ENCODE data around the gene CCDC122. TPM values are rescaled to one million over a fixed set of nuclear protein-coding genes. Genes with fewer than 3 reads are reported as not detected.

Gene CCDC122
- total and polyA plus RNA-seq, 2 donors from 2014 or later: 4.3 to 11.7 TPM

DNA sequence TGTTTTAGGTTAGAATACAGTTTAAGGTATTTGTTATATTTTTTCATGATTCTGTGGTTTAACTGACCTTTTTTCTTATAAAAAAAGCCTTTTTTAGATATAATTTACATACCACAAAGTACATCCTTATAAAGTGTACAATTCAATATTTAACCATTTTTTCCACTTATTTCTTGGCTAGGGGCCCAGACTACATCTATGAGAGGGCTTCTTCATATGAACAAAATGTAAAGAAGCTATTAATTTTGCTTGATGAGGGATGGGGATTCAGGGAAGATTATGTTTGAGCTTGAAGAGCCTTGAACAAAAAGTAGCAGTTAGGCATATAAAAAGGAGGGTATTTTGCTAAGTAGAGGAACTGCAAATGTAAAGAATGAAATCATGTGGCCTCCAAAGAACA lies 2.2 kb downstream of the CCDC122 start:
- no peak overlapping the region for H3K4me3 ChIP-seq (ENCODE audit: low read length in 3 of 3)
- TF ChIP-seq, protein P1, sequence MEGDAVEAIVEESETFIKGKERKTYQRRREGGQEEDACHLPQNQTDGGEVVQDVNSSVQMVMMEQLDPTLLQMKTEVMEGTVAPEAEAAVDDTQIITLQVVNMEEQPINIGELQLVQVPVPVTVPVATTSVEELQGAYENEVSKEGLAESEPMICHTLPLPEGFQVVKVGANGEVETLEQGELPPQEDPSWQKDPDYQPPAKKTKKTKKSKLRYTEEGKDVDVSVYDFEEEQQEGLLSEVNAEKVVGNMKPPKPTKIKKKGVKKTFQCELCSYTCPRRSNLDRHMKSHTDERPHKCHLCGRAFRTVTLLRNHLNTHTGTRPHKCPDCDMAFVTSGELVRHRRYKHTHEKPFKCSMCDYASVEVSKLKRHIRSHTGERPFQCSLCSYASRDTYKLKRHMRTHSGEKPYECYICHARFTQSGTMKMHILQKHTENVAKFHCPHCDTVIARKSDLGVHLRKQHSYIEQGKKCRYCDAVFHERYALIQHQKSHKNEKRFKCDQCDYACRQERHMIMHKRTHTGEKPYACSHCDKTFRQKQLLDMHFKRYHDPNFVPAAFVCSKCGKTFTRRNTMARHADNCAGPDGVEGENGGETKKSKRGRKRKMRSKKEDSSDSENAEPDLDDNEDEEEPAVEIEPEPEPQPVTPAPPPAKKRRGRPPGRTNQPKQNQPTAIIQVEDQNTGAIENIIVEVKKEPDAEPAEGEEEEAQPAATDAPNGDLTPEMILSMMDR (IDR thresholded peaks at IDR 0.05; ENCODE audit: borderline replicate concordance, extremely low read depth, insufficient read depth): no peak
- H3K36me3 ChIP-seq (ENCODE audit: control insufficient read depth in 2 of 3, insufficient read depth in 3 of 3, low read length in 3 of 3): no peaks in the 10 kb centered on the region
- intact Hi-C loops (cut with DNase I): loop anchor here (10.0 kb wide), 1 partner anchor 793 kb away; no protein-coding TSS in a partner anchor
- no peaks in the 10 kb centered on the region for H3K27me3 ChIP-seq (ENCODE audit: control insufficient read depth, insufficient read depth, low read length)
- H3K9ac ChIP-seq (ENCODE audit: low read length in 3 of 3): no peak overlapping the region
- DNase-seq: no peak
- H3K9me3 ChIP-seq (ENCODE audit: control insufficient read depth in 2 of 3, insufficient read depth in 1 of 3, low read length in 3 of 3): no peaks in the 10 kb centered on the region
- peaks cover 0 to 7% (median 5%) of the 10 kb centered on the region in 3 donors for H3K4me1 ChIP-seq (ENCODE audit: control insufficient read depth in 2 of 3, insufficient read depth in 2 of 3, low read depth in 1 of 3, low read length in 3 of 3)
- H3K27ac ChIP-seq (ENCODE audit: low read depth in 2 of 2, low read length in 2 of 2): no peak overlapping the region
- FAIRE-seq: no peak

DNA sequence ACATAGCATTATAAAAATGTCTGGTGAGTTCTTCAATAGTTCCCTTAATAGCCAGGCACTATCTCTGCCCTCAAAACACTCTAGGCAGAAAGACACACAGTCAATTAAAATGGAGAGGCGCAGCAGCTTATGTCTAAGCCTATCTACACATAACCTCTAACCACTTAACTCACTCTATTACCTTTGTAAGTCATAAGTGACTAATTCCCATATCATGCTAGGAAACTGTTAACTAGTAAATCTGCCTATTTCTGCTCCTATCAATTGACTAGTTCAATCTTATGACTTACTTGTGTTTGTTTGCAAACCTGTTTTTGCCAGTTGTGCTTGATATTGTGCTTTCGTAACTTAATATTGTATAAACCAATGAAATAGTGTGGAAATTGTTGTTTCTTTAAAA lies 3.2 kb downstream of the CCDC122 start:
- H3K9me3 ChIP-seq (ENCODE audit: control insufficient read depth in 2 of 3, insufficient read depth in 1 of 3, low read length in 3 of 3): no peaks in the 10 kb centered on the region
- intact Hi-C loops (cut with DNase I): loop anchor here (10.0 kb wide), 1 partner anchor 792 kb away; no protein-coding TSS in a partner anchor
- H3K9ac ChIP-seq (ENCODE audit: low read length in 3 of 3): no peak overlapping the region
- no peak overlapping the region for H3K27ac ChIP-seq (ENCODE audit: low read depth in 2 of 2, low read length in 2 of 2)
- TF ChIP-seq, protein P1 (IDR thresholded peaks at IDR 0.05; ENCODE audit: borderline replicate concordance, extremely low read depth, insufficient read depth): no peak
- FAIRE-seq (no peak), DNase-seq (no peak)
- H3K36me3 ChIP-seq (ENCODE audit: control insufficient read depth in 2 of 3, insufficient read depth in 3 of 3, low read length in 3 of 3): no peaks in the 10 kb centered on the region
- H3K27me3 ChIP-seq (ENCODE audit: control insufficient read depth, insufficient read depth, low read length): no peaks in the 10 kb centered on the region
- peaks cover 0 to 7% (median 5%) of the 10 kb centered on the region in 3 donors for H3K4me1 ChIP-seq (ENCODE audit: control insufficient read depth in 2 of 3, insufficient read depth in 2 of 3, low read depth in 1 of 3, low read length in 3 of 3)
- H3K4me3 ChIP-seq (ENCODE audit: low read length in 3 of 3): no peak overlapping the region

DNA sequence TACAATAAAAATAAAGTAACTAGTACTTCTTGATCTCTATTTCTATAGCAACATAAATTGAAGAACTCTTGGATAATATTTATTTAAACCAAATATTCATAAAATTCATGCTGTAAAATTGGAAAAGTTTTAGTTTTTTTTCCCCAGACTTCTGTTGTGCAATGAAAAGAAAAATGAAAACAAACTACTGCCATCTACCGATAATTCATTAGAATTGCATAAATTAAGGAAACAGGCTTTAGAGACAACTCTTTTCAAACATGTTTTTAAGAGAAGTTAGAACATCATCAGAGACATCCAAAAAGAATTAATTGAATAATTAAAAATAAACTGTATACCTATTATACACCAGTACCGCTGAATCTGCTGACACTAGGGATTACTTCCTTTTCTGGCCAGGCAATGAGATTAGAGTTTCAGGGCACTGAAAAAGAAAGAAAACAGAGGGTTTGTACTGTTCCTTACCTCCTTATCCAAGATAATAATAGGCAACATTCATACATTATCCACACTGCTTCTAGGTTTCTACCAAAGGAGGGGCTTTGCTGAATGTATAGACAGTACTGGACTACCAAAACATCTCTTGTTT lies 4.9 kb downstream of the CCDC122 start:
- Histone ChIP-seq H3K4me3 (ENCODE audit: low read length in 3 of 3) (no peak overlapping the region), H3K36me3 (ENCODE audit: control insufficient read depth in 2 of 3, insufficient read depth in 3 of 3, low read length in 3 of 3) (no peaks in the 10 kb centered on the region), H3K9me3 (ENCODE audit: control insufficient read depth in 2 of 3, insufficient read depth in 1 of 3, low read length in 3 of 3) (no peaks in the 10 kb centered on the region), H3K9ac (ENCODE audit: low read length in 3 of 3) (no peak overlapping the region), H3K27me3 (ENCODE audit: control insufficient read depth, insufficient read depth, low read length) (no peaks in the 10 kb centered on the region), H3K4me1 (ENCODE audit: control insufficient read depth in 2 of 3, insufficient read depth in 2 of 3, low read depth in 1 of 3, low read length in 3 of 3) (peaks cover 0 to 5% (median 5%) of the 10 kb centered on the region in 3 donors), H3K27ac (ENCODE audit: low read depth in 2 of 2, low read length in 2 of 2) (no peak overlapping the region)
- peak in 2 of 5 donors; percentile 22 to 39 for DNase-seq
- FAIRE-seq: peak; percentile 99
- TF ChIP-seq, protein P1 (IDR thresholded peaks at IDR 0.05; ENCODE audit: borderline replicate concordance, extremely low read depth, insufficient read depth): peak; percentile 32
- intact Hi-C loops (cut with DNase I): loop anchor here (10.0 kb wide), 1 partner anchor 790 kb away; no protein-coding TSS in a partner anchor

Measured in kidney (tissue), 14 donors.